Measurements from ENCODE around the gene OTOF. TPM values are rescaled to one million over a fixed set of nuclear protein-coding genes. Genes with fewer than 3 reads are reported as not detected.

The OTOF gene
- total and polyA plus RNA-seq, 9 of the 15 experiments (the other 6 are each of a cell fraction or from before 2014, with no cell fraction given) = 0.03 to 0.11 (median 0.06) TPM; not detected in 5

- no peak overlapping the region for H2AFZ ChIP-seq (ENCODE audit: low read depth, low read length)
- H3K27ac ChIP-seq (ENCODE audit: extremely low read depth, low read depth, low read length) = no peak overlapping the region
- H3K4me1 ChIP-seq (replicated peaks in 1 of 2; ENCODE audit: control insufficient read depth in 2 of 2, insufficient read depth in 2 of 2, low read length in 2 of 2) = peaks cover 6 to 24% of the 10 kb centered on the region in 2 experiments; a peak in 4 of 5 replicates
- WGBS (ENCODE audit: insufficient coverage, low coverage, missing lambda C conversion rate) = 0% methylated on average over 5 of the region's 5 CpGs
- ChIA-PET POLR2A (interaction anchor here (0.7 to 1.1 kb wide), 5 partner anchors 28 to 320 kb away, joined by 3 to 5 read pairs (median 3); no protein-coding TSS in a partner anchor), CTCF (ENCODE audit: low intra/inter-chr PET ratio) (interaction anchor here (0.5 to 2.4 kb wide), 8 partner anchors 43 to 863 kb away, joined by 3 to 8 read pairs (median 4); partner anchors contain the start of gene HADHB)
- no TSS peak for BruUV-seq (replicated peaks)
- peaks cover 0 to 5% of the 10 kb centered on the region in 2 experiments; a peak in 1 of 5 replicates for H3K27me3 ChIP-seq (ENCODE audit: control insufficient read depth in 2 of 2, insufficient read depth in 2 of 2, low read length in 2 of 2)
- in situ Hi-C loops (cut with MboI) (loop anchor here (5.0 to 10.0 kb wide), 2 partner anchors 227 to 524 kb away; partner anchors contain the start of genes HADHA and HADHB), intact Hi-C loops (cut with micrococcal nuclease) (loop anchor here (5.0 to 10.0 kb wide), 3 partner anchors 234 to 517 kb away; partner anchors contain the start of gene GAREM2)
- FAIRE-seq (peak; percentile 96), ATAC-seq (peak; percentile 70), DNase-seq (ENCODE audit: extremely low read depth in 1 of 4, low spot score in 3 of 4) (peak; percentile 76 to 87 (median 78))
- H3K79me2 ChIP-seq (ENCODE audit: control insufficient read depth, insufficient read depth, low read length) = no peaks in the 10 kb centered on the region
- no peaks in the 10 kb centered on the region for H3K9me1 ChIP-seq (ENCODE audit: control insufficient read depth, insufficient read depth, low read length)
- no peak overlapping the region for H3K4me2 ChIP-seq (ENCODE audit: insufficient read depth, low read length)
- H3K9ac ChIP-seq (ENCODE audit: insufficient read depth in 1 of 2, low read depth in 2 of 2, low read length in 2 of 2) = no peak overlapping the region
- peaks cover 5% of the 10 kb centered on the region; the same call in 1 of the 2 replicates for H3K9me3 ChIP-seq (replicated peaks; ENCODE audit: control insufficient read depth, insufficient read depth, low read depth, low read length)
- H4K20me1 ChIP-seq (replicated peaks; ENCODE audit: control insufficient read depth, insufficient read depth, low read length) = no peaks in the 10 kb centered on the region
- H3K36me3 ChIP-seq (ENCODE audit: control insufficient read depth, insufficient read depth, low read length) = no peaks in the 10 kb centered on the region
- no peak overlapping the region for H3K4me3 ChIP-seq
- no peak for TF ChIP-seq DMBX1 (CRISPR knock-in tag; IDR thresholded peaks at IDR 0.05; ENCODE audit: borderline replicate concordance)
- TF ChIP-seq RFX1 (IDR thresholded peaks at IDR 0.05) = no peak
- TF ChIP-seq ZNF766 (CRISPR knock-in tag; conservative IDR thresholded peaks at IDR 0.05) = 0 out of 2 replicates have a peak, but pooled peaks have one; percentile 23
- TF ChIP-seq ZNF280A (IDR thresholded peaks at IDR 0.05; ENCODE audit: low read depth, partially characterized antibody) = peak; percentile 9
- peak in 1 of 2 experiments; percentile 83; a peak in 2 of 3 replicates for TF ChIP-seq CBX3 (IDR thresholded peaks at IDR 0.05; ENCODE audit: borderline replicate concordance in 1 of 2, low read length in 2 of 2)
- no peak for TF ChIP-seq KAT8 (IDR thresholded peaks at IDR 0.05; ENCODE audit: low read depth)
- TF ChIP-seq TCF3 (CRISPR knock-in tag; IDR thresholded peaks at IDR 0.05) = no peak
- TF ChIP-seq TEAD4 (IDR thresholded peaks at IDR 0.05; ENCODE audit: low read length) = 0 out of 2 replicates have a peak, but pooled peaks have one; percentile 10
- TF ChIP-seq TEAD4 (CRISPR knock-in tag; IDR thresholded peaks at IDR 0.05; ENCODE audit: borderline replicate concordance) = no peak
- no peak for TF ChIP-seq CREB3L1 (IDR thresholded peaks at IDR 0.05; ENCODE audit: borderline replicate concordance, low read depth)
- no peak for TF ChIP-seq RNF2 (IDR thresholded peaks at IDR 0.05)
- TF ChIP-seq FOXA3 (CRISPR knock-in tag; conservative IDR thresholded peaks at IDR 0.05 in 1 of 2, IDR thresholded peaks at IDR 0.05 in 1 of 2) = no peak
- no peak for TF ChIP-seq PHB2 (IDR thresholded peaks at IDR 0.05; ENCODE audit: low read depth)
- no peak for TF ChIP-seq ZNF740 (CRISPR knock-in tag; IDR thresholded peaks at IDR 0.05)
- no peak for TF ChIP-seq ZNF740 (tag; IDR thresholded peaks at IDR 0.05)
Observed at GRCh38 chr2:26469092-26469710, 8.7 kb downstream of the OTOF start.
